Measurements from ENCODE around the gene COL20A1.

The COL20A1 gene

DNA sequence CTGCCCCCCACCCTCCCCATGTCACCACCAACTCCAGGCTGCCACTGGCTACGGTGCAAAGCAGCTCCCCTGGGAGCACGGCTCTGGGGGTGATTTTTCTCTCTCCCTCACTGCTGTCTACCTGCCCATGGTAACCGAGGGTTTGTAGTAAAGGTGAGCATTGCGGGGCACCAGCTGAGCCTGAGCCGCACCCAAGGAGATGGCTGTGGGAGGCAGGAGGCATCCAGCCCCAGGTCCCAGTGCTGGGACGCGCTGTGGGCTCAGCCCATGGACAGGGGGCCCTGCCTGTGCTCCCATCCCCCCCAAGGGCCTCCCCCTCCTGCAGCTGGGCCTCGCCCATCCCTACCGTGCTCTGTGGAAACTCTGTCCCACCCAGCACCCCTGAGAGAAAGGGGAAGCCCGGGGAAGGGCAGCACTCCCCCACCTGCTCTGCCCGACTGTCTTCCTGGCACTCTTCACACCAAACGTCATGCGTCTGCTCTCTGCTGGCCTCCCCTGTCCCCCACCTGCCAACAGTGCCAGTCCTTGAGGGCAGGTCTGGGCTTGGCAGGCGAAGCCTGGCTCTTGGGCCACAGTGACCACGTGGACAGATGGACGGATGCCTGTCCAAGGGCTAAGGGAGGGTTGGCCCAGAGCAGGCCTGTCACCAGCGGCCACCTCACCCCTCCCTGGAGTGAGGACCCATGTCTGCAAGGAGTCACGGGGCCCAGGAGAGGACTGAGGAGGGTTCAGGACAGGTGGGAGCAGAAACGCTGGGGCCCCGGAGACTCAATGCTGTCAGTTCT is 72.0 kb downstream of the COL20A1 start:
- FAIRE-seq, result no peak

DNA sequence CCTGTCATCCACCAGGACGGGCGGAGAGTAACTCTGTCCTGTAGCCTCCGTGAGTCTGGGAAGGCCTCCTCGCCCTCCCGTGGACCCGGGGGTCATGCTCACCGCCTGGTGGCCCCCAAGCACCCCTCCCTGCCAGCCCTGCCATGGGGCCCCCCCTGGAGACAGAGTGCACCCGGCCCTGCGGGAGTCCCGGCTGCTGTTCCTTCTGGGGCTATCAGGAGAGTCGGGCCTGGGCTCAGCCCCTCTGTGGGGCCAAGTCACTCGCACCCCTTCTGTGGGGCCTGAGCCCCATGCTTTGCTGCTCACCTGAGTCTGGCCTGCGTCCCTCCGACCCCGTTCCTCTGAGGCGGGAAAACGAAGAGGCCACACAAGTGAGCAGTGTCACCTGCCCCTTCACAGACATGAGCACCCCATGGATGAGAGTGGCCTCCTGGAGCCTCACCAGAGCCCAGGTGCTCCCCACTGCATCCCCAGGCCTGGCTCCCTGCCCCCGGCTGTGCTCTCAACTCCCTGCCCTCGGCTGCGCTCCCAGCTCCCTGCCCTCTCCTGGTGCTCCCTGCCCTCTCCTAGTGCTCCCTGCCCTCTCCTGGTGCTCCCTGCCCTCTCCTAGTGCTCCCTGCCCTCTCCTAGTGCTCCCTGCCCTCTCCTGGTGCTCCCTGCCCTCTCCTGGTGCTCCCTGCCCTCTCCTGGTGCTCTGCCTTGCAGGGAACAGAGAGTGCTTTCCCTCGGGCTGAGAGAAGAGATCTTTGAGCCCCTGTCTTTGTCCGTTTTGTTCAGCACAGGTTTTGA is 72.8 kb downstream of the COL20A1 start:
- FAIRE-seq, result no peak

DNA sequence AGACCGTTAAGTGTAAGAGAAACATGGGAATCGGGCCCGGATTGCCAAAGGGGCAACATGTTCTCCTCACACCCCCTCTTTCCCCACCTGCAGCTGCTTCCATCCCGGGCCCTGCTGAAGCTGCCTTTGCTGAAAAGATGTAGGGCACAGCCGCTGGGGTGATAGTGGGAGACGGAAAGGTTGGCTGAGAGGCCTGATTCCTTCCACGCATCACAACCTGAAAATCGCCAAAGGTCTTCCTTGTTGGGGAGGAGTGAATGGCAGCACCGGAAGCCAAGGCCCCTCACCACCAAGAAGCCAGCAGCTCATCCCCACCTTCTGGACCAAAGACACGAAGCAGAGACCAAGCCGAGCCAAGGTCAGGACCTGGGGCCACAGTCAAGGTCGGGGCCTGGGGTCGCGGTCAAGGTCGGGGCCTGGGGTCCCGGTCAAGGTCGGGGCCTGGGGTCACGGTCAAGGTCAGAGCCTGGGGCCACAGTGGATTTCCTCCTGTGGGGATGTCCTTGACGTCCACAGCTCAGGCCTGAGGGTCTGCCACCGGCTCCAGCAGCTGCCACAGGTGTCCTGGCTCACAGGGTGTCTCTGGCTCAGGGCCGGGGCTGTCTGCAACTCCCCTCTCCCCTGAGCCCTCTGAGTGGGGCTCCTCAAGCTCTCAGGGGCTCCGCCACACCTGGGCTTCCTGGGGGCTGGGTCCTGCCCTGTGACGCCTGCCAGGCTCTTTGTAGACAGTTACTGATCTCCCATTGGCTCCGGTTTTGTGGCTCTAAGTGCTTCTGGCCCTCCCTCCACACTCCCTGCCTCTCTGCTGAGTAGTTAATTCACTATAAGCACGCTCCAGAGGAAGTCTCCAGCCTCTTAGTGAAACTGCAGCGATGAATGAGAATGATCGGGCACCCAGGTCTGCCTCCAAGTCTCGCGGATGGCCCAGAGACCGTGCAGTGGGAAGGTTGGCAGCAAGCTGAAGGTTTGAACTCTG is 73.7 kb downstream of the COL20A1 start:
- FAIRE-seq, result no peak

- FAIRE-seq, result no peak
These were observed 74.6 kb downstream of the COL20A1 start for GRCh38 chr20:63367446-63368055.

DNA sequence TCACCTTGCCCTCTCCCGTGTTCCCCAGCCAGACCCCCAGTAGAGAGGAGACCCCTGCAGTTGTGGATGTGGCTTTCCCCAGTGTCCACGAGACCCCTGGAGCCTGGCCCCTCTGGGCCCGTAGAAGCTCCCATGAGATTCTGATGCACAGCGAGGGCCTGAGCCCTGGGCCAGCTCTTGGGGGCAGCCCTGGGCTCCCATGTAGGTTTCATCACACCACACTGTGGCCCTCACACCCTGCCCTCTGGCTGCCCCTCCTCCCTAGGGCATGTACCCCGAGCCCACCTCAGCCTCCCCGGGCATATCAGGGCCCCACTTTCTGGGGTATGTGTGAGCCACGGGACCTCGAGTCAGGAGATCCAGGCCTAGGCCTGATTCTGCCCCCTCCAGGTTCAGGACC is 75.2 kb downstream of the COL20A1 start:
- no peak for FAIRE-seq

DNA sequence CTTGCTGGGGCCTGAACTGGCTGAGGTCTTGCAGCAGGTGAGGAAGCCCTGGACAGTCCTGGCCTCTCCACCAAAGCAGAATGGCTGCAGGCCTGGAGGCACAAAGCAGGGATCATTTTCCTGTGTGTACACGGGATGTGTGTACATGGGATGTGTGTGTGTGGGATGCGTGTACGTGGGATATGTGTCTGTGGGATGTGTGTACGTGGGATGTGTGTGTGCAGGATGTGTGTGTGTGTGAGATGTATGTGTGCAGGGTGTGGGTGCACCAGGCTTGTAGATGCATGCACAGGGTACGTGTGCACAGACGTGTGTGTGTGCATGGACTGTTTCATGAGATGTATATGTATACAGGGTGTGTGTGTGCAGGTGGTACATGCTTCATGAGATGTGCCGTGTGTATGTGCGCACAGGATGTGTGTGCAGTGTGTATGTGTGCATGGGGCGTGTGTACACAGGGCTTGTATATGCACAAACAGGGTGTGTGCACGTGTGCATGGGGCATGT is 76.1 kb downstream of the COL20A1 start:
- no peak for FAIRE-seq

DNA sequence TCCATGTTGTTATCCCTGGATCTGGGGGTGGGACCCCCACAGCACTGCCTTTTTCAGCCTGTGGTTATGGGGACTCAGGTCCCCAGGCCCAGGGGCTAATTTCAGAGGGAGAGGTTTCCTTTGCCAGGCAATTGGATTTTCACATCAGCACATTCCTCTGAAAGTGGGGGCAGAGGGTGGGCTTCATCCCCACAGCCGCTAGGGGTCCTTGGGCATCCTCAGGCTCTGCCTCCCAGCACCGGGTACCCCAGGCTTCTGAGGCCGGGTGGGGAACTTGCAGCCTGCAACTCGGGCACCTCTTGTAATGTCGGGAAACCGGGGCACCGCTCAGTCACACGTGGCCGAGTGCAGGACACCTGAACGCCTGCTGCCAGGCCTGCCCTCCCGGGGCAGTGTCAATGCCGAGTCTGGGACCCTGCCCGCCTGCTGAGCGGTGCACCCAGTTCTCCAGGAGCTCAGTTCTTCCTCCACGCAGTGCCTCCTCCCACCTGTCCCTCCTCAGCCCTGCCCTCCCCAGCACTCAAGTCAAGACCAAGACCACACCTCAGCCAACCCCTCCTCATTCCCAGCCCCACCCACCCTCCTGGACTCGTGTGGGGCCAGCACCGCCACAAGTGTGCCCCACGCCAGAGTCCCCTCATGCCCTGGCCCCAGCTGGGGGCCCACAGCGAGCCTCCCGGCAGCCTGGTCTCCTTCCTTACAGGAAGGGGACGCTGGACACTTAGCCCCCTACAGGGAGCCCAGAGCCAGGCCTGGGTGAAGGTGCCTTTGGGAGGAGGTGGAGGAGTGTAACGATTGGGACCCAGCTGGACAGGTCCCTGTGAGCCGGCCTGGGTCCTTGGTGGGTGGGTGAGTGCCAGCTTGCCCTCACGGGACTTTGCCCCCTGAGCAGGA is 77.0 kb downstream of the COL20A1 start:
- no peak for FAIRE-seq

GRCh38 chr20:63370618-63371187 is 77.7 kb downstream of the COL20A1 start:
- FAIRE-seq, result no peak

GRCh38 chr20:63371291-63371865 is 78.4 kb downstream of the COL20A1 start:
- no peak for FAIRE-seq

GRCh38 chr20:63372971-63373885 is 80.2 kb downstream of the COL20A1 start:
- no peak for FAIRE-seq

- no peak for FAIRE-seq
These were observed 81.0 kb downstream of the COL20A1 start for GRCh38 chr20:63373996-63374395.

DNA sequence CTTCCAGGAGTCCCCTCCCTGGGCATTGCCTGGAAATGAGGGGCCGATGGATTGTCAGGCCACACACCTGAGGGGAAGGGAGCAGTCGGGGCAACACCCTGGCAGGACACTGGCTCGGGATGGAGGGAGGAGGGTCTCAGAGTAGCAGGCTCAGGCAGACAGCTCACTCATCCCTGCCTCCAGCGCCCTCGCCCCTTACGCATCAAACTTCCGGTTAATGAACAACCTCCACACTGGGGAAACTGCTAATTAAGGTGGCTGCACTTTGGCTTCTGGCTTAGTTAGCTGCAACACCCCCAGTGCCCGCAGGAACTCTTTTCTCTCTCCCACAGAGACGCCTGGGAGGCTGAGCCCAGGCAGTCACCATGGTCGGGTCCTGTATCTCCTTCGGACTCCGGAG is 81.5 kb downstream of the COL20A1 start:
- FAIRE-seq, result no peak

- no peak for FAIRE-seq
These were observed 82.5 kb downstream of the COL20A1 start for GRCh38 chr20:63375438-63375837.

DNA sequence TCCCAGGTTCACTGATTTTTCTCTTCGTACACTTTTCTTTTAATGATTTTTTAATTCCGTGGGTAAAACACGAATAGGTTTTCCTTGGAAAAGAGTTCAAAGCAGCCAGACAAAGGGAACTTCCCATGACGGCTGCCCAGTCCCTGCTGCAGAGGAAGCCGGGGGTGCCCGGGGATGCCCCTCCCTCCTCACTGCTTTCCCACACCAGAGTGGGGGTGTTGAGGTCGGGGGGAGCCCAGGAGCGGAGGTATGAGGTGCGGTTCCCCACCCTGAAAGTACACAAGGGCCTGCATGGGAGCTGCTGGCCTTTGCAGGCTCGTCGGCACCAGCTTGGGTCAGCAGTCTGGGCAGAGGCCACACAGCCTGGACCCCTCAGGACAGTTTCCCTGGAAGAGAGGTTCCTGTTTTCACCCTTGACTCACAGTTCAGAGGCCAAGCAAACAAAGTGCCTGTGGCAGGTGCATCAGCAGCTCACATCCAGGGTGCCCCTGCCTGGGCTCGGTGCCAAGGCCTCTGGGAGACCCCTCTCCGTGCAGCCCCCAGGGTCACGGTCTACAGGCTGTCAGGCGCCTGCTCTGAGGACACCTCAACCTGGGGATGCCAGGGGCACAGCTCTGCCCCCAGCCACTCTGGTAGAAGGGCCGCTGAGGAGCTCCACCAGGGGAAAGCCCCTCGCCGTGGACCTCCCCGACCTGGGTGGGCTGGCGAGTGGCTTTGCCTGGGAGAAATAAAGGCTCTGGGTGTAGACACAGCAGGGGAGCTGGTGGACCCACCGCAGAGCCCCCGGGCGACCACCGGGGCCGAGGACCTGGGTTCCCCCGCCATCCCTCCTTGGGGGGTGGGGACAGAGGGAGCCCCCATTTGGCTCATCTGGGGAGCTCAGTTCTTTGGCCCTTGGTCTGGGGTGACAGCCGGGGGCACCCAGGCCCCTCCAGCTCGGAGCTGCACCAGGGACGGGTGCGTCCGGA is 83.6 kb downstream of the COL20A1 start:
- no peak for FAIRE-seq

GRCh38 chr20:63377256-63377941 is 84.4 kb downstream of the COL20A1 start:
- no peak for FAIRE-seq

- no peak for FAIRE-seq
These were observed 85.0 kb downstream of the COL20A1 start for GRCh38 chr20:63377951-63378381.

GRCh38 chr20:63378626-63379025 is 85.6 kb downstream of the COL20A1 start:
- no peak for FAIRE-seq

All from colon (tissue), 2 donors.